Measurements from ENCODE around the gene FBXO4.

Gene FBXO4

DNA sequence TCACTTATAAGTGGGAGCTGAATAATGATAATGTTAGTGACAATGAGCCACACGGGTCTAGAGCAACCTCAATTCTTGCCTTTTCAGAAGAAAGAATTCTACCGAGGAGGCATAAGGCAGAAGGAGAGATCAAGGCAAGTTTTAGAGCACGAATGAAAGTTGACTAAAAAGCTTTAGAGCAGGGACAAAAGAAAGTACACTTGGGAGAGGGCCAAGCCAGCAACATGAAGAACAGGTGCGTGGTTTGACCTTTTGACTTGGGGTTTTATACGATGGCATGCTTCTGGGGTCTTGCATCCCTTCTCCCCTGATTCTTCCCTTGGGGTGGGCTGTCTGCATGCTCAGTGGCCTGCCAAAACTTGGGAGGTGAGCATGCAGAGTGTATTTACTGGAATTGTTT lies 42.3 kb upstream of the FBXO4 start:
- TF ChIP-seq, protein P1, sequence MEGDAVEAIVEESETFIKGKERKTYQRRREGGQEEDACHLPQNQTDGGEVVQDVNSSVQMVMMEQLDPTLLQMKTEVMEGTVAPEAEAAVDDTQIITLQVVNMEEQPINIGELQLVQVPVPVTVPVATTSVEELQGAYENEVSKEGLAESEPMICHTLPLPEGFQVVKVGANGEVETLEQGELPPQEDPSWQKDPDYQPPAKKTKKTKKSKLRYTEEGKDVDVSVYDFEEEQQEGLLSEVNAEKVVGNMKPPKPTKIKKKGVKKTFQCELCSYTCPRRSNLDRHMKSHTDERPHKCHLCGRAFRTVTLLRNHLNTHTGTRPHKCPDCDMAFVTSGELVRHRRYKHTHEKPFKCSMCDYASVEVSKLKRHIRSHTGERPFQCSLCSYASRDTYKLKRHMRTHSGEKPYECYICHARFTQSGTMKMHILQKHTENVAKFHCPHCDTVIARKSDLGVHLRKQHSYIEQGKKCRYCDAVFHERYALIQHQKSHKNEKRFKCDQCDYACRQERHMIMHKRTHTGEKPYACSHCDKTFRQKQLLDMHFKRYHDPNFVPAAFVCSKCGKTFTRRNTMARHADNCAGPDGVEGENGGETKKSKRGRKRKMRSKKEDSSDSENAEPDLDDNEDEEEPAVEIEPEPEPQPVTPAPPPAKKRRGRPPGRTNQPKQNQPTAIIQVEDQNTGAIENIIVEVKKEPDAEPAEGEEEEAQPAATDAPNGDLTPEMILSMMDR (IDR thresholded peaks at IDR 0.05; ENCODE audit: low read depth, low read length, missing control alignments) = no peak
- Histone ChIP-seq H3K36me3 (replicated peaks) (no peaks in the 10 kb centered on the region), H3K4me3 (ENCODE audit: low read depth, low read length) (no peak overlapping the region), H3K27ac (no peak overlapping the region), H3K27me3 (replicated peaks) (no peaks in the 10 kb centered on the region)
- in situ Hi-C loops (cut with HindIII; ENCODE audit: low pct_ligation_motif_present, low sequenced_read_pairs) = no loop called here
- DNase-seq = no peak

DNA sequence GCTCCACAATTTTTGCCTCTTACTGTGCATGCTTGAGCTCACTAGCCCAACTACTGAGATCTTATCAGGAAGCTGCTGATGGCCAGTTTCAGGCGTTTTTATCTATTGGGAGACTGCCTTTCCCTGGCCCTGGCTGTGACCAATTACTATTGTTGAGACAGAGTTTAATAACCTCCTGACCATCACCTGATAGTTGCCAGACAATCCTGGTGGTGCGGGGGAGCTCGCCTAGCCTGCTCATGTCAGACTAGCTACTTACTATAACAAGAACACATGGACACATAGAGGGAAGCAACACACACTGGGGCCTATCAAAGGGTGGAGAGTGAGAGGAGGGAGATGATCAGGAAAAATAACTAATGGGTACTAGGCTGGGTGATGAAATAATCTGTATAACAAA lies 41.8 kb upstream of the FBXO4 start:
- Histone ChIP-seq H3K4me3 (ENCODE audit: low read depth, low read length) (no peak overlapping the region), H3K27me3 (replicated peaks) (no peaks in the 10 kb centered on the region), H3K27ac (no peak overlapping the region), H3K36me3 (replicated peaks) (no peaks in the 10 kb centered on the region)
- no peak for DNase-seq
- TF ChIP-seq, protein P1 (IDR thresholded peaks at IDR 0.05; ENCODE audit: low read depth, low read length, missing control alignments) = no peak
- in situ Hi-C loops (cut with HindIII; ENCODE audit: low pct_ligation_motif_present, low sequenced_read_pairs) = no loop called here

DNA sequence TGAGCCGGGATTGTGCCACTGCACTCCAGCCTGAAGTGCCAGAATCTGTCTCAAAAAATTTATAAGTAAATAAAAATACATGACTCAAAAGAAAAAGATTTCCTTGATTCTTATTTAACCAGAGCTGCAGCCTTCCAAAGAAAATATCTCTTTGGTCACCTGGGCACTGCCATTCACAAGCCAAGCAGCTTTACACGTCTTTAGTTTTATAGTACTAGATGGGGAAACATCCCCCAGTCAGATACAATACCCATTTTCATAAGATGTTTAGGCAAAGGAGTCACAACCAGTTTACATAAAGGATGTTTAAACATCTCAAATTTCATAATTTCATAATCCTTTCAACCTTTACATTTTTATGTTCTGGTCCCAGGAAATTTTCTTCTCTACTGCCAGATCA lies 41.1 kb upstream of the FBXO4 start:
- in situ Hi-C loops (cut with HindIII; ENCODE audit: low pct_ligation_motif_present, low sequenced_read_pairs) = no loop called here
- Histone ChIP-seq H3K36me3 (replicated peaks) (no peaks in the 10 kb centered on the region), H3K4me3 (ENCODE audit: low read depth, low read length) (no peak overlapping the region), H3K27me3 (replicated peaks) (no peaks in the 10 kb centered on the region), H3K27ac (no peak overlapping the region)
- DNase-seq = no peak
- TF ChIP-seq, protein P1 (IDR thresholded peaks at IDR 0.05; ENCODE audit: low read depth, low read length, missing control alignments) = no peak

DNA sequence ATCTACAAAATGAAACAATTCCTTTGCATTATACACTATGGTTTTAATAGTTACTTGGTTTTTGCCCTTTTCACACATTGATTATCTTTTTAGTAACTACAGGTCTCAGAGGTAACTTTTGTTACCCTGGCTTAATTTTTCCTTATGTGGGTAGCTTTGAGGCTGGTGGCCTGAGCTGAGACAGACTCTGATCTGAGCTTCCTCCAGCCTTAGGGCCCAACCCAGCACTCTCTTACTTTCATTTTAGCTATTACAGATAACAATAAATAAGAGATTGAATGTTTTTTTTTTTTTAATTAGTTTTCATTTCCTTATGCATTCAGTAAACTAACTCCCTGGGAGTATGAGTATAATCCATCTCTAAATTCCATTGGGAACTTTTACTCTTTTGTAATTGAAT lies 39.8 kb upstream of the FBXO4 start:
- Histone ChIP-seq H3K4me3 (ENCODE audit: low read depth, low read length) (no peak overlapping the region), H3K27ac (no peak overlapping the region), H3K27me3 (replicated peaks) (no peaks in the 10 kb centered on the region), H3K36me3 (replicated peaks) (no peaks in the 10 kb centered on the region)
- TF ChIP-seq, protein P1 (IDR thresholded peaks at IDR 0.05; ENCODE audit: low read depth, low read length, missing control alignments) = no peak
- in situ Hi-C loops (cut with HindIII; ENCODE audit: low pct_ligation_motif_present, low sequenced_read_pairs) = no loop called here
- DNase-seq = no peak

DNA sequence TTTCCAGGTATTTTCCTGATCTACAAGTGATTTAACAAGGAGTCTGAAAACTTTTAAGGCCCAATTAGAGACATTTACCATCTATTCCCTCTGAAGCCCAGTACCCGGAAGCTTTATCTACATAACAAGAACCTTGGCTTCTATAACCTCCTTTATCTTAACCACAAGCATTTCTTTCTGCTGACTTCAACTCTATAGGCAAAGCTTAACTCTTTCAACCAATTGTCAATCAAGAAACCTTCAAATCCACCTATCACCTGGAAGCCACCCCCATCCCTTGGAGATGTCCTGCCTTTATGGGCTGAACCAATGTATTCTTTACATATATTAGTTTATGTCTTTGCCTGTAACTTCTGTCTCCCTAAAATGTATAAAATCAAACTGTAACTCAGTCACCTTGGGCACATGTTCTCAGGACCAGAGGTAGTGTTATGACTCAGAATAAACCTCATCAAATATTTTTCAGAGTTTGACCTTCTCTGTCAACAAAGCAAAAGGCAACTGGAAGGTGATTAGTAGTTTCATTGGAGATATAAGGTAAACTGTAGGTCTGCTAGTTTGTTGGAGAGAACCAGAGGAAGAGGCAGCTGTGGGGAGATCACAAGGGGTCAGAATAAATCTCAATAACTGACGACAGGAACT lies 33.9 kb upstream of the FBXO4 start:
- DNase-seq = no peak
- no peak overlapping the region for H3K4me3 ChIP-seq (ENCODE audit: low read depth, low read length)
- no peak overlapping the region for H3K27ac ChIP-seq
- H3K27me3 ChIP-seq (replicated peaks) = no peaks in the 10 kb centered on the region
- TF ChIP-seq, protein P1 (IDR thresholded peaks at IDR 0.05; ENCODE audit: low read depth, low read length, missing control alignments) = no peak
- in situ Hi-C loops (cut with HindIII; ENCODE audit: low pct_ligation_motif_present, low sequenced_read_pairs) = no loop called here
- no peaks in the 10 kb centered on the region for H3K36me3 ChIP-seq (replicated peaks)

DNA sequence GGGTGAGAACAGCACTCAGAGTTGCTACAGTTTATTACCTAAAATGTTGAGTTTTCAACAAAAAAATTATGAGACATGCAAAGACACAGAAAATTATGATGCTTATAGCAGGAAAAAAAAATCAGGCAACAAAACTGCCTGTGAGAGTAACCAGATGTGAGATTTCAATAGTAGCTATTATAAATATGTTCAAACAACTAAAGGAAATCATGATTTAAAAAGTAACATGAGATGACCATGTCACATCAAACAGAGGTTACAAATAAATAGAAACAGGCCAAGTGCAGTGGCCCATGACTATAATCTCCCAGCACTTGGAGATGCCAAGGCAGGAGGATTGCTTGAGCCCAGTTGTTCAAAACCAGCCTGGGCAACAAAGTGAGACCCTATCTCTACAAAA lies 33.0 kb upstream of the FBXO4 start:
- no peak for DNase-seq
- Histone ChIP-seq H3K27me3 (replicated peaks) (no peaks in the 10 kb centered on the region), H3K4me3 (ENCODE audit: low read depth, low read length) (no peak overlapping the region), H3K36me3 (replicated peaks) (no peaks in the 10 kb centered on the region), H3K27ac (no peak overlapping the region)
- in situ Hi-C loops (cut with HindIII; ENCODE audit: low pct_ligation_motif_present, low sequenced_read_pairs) = no loop called here
- TF ChIP-seq, protein P1 (IDR thresholded peaks at IDR 0.05; ENCODE audit: low read depth, low read length, missing control alignments) = no peak

All from brain microvascular endothelial cell (primary cell).